NCI-H1417 (cell line): ENCODE measurements around the gene TMEM209.
"Not testable (repeated sequence)": the region's sequence is repeated elsewhere in the genome, so short reads cannot be mapped to it uniquely, and the experiment has no call there.

Source experiments
- DNase-seq, 3 experiments: peaks; one replicate each; lab custom pipeline; 2025; lab: John Stamatoyannopoulos, UW

TMEM209 gene

DNA sequence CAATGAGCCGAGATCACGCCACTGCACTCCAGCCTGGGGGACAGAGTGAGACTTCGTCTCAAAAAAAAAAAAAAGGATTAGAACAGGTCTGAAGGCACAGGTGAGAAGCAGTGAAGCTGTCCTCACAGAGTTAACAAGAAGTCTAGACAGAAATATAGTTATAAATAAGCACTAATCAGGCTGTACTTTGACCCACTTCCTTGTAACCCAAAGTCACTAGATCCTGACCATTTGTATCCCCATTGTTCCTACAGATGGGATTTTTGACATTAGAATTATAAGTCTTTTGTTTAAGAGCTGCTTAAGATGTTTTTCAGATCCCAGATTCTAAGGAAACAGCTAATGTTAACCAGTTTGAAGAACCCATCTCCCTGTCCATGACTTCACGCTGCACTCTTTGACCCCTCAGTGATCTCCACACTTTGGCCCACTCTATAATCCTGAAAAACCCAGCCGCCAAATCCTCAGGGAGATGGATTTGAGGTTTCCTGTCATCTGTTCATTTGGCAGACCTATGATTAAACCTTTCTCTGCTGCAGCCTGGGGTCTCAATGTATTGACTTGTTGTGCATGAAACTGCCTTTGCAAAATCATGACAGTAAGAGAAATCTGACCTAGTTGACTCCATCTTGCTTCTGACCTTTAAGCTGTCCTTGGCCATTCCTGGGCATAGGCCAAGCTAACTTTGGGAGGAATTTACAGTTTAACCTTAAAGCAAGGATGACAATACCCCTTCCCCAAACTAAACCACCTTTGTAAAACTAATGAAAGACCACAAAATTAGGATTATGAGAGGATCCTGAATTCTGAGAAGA, 13.8 kb upstream of the TMEM209 start:
- DNase-seq, result no peak

DNA sequence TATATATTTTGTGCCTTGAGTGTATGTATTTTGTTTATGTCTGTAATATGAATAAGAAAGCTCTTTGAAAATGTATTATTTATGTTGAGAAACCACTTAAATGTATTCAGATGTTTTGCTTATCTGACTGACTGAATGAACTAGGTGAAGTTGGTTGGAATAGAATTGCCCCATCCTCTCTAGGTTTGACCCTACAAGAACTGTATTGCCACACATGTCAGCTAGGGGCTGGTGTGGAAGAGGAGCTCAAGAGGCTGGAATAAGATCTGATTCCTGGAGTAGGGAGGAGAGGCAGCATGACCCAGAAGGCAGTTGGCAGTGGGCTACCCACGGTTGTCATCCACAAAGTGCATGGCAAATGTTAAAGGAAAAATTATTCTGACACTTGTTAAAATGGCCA, 11.5 kb upstream of the TMEM209 start:
- no peak for DNase-seq

DNA sequence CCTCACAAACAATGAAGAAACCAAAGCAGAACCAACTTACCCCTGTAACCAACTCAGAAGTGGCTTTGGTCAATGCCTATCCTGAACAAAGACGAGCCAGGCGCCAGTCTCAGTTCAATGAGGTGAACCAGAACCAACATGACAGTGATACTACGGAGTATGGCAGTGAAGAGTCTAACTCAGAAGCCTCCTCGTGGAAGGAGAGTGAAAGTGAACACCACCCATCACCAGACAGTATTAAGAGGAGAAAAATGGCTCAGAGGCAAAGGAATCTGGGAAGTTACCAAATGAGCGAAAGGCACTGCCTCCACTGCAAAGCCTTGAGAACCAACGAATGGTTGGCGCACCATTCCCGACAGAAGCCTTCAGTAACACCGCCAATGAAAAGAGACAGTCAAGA, 10.8 kb upstream of the TMEM209 start:
- DNase-seq, result no peak

DNA sequence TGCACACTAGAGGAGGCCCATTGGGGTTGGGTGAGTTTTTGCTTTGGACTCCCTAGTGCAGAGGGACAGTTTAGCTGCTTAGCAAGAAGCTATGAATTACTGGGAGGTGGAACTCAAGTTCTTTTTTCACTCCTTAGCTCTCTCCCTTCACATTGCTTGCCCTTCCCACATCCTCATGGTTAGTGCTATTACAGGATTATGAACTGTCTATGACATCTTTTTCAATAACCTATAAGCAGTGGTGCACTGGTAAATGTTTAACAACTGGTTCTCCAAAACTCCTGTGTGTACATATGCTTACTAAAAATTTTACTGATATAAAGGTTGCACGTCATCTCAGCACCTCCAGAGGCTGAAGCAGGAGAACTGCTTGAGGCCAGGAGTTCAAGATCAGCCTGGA, 8.6 kb upstream of the TMEM209 start:
- DNase-seq, result no peak

DNA sequence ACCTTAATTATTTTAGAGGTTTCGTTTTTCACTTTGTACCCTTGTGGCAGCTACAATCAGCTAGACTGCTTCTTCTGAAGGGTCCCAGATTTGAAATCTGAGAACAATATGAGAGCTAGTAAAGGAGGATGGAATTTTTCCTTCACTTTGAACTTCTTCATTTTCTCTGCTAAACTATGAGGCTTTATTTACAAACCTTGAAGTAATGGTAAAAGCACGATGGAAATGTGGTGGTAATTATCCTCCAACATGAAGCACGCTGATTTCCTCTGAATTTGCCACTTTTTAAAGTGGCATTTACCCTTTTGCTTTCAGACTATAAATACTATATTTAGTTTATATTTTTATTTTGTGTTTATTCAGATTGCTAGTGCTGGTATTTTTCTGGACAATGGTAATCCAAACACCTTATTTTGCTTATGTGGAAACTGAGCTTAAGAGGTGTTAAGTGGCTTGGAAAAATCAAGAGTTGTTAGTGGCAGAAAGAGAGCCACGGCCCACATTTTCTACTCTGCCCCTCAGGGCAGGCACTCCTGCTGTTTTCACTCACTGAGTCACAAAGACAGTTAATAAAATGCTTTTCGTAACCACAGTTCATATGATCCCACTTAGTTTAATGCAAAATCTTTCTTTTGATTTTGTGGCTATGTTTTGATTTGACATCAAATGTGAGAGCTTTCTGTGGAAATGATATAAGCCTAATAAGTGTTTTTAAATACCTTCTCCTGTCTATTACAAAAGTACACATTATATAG, 5.2 kb upstream of the TMEM209 start:
- DNase-seq, result peak in 2 of 3 experiments; percentile 63 to 81

DNA sequence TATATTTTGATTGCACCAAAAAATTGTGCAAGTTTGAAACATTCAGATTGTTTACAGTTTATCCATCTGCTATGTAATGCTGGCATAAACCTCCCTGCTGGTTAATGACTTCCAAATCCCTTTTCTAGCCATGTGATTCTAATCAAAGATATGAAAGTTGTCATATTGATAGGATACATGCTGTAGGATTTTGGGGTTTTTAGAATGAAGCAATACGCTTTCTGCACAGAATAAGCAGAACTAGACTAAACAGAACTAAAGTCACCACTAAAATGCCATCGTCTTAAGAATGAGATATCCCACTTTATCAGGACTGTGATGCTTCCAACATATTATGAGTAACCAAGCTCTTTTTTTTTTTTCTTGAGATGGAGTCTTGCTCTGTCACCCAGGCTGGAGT, 3.3 kb upstream of the TMEM209 start:
- DNase-seq, result no peak

DNA sequence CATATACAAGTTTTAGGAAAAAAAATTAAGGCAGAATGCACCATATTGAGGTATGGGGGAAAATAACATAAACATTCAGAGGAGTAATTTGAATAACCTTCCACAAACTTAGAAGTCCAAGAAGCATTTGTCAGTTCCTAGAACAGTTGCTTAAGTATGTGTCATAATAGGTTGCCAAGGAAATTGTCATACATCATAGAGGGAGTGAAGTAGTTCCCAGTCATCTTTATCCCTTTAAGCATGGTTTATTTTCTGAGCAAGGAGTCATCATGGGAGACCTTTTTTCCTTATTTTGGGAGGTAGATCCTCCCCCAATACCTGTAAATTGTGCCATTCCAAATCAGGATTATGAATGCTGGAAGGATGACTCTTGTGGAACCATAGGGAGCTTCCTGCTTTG, 2.4 kb upstream of the TMEM209 start, which contains the start of gene SSMEM1:
Gene SSMEM1 (plus strand): TSS at position 219 of the 400 bp plus-strand sequence. CDS start 51 bp downstream, at position 270.
- DNase-seq, result no peak

DNA sequence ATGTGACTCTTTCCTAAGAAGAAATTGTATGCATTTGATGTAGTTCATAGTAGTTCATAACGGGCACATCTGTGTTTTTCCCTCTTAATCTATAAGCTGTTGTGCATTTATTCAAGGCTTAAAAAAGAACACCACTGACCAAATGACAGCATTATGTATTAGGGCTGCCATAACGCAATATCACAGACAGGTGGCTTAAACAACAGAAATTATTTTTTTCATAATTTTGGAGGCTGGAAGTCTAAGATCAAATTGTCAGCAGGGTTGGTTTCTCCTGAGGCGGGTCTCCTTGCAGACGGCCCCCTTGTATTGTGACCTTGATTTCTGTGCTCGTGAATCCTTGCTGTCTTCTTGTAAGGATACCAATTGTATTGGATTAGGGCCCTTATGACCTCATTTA, 1.8 kb upstream of the TMEM209 start:
- DNase-seq, result no peak

DNA sequence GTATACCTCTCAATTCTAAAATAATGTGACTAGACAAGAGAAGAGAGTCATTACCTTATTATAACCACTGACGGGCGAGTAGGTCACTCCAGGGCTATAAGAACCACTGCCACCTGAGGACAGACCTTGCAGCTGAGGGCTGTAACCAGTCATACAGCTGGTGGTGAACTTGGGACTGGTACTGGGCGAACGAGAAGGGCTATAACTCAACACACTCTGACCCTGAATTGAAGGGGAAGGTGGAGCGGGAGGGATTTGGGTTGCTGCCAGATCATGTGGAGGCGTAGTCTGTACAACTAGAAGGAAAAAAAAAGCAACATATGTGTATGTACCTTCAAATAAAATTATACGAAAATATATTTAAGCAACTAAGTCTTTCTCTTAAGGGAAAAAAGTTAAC, 3.4 kb downstream of the TMEM209 start:
- DNase-seq, result peak in 2 of 3 experiments; percentile 49 to 83

DNA sequence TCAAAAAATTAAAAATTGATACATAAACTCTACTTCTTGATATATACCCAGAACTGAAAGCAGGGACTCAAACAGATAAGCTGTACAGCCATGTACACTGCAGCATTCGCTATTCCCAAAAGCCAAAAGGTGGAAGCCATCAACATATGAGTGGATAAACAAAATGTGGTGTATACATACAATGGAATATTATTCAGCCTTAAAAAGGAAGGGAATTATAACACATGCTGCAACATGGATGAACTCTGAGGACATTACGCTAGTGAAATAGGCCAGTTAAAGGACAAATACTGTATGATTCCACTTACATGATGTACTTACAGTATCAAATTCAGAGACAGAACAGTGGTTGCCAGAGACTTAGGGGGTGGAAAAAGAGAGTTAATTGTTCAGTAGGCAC, 8.1 kb downstream of the TMEM209 start:
- DNase-seq, result no peak

DNA sequence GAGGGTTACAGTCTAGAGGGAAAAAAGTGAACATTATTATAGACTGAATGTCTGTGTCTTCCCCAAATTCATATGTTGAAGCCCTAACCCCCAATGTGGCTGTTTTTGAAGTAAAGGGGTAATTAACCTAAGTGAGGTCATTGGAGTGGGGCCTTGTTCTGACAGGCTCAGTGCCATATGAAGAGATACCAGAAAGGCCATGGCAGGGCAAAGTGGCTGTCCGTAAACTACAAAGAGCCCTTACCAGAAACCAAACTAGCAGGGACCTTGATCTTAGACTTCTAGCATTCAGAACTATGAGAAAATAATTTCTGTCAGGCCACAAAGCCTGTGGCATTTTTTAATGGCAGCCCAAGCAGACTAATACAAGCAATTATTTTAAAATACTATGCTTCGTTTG, 8.7 kb downstream of the TMEM209 start:
- no peak for DNase-seq

DNA sequence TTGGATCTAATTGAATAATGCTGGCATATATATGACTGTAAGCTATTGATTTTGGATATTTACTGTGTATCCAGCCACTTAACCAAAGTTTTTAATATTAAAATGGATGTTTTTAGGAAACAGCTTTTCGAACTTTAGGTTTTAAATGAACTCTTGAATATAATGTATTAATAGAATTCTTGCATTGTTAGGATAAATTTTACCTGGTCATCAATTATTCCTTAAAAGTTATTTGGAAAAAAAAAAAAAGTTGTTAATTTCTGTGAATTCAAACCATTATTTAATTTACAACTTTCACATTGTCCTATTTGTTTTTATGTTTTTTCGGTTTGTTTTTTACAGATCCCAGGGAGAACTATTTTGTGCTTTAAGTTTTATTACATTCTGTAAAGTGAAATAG, 9.8 kb downstream of the TMEM209 start:
- no peak for DNase-seq

DNA sequence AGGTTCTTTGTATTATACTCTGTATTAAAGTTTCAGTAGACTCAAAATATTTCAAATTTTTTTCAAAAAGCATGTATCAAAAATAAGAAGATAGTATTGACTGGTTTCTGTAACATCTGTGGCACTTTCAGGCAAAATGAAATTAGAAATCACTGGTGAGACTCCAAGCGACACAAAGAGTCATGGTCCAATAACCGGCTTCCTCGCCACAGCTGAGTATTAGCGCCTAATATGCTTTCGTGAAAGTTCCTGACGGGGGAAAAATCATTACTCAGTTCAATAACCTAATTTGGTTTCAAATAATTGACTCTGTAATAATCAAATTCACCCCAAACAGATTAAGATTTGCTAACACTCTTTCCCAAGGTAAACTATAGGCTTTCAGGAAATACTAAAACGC, 13.4 kb downstream of the TMEM209 start:
- no peak for DNase-seq

DNA sequence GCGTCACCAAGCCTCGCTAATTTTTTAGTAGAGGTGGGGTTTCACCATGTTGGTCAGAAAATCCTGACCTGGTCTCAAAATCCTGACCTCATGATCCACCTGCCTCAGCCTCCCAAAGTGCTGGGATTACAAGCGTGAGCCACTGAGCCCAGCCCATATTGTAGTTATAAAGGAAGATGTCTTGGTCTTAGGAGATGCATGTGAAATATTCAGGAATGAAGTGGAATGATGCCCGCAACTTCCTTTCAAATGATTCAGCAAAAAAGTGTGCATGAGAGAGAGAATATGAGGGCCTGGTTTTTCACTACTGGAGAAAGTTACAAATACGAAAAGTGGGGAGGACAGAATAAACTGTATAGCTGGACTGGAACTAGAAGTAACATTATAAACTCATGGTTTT, 15.9 kb downstream of the TMEM209 start:
- no peak for DNase-seq

DNA sequence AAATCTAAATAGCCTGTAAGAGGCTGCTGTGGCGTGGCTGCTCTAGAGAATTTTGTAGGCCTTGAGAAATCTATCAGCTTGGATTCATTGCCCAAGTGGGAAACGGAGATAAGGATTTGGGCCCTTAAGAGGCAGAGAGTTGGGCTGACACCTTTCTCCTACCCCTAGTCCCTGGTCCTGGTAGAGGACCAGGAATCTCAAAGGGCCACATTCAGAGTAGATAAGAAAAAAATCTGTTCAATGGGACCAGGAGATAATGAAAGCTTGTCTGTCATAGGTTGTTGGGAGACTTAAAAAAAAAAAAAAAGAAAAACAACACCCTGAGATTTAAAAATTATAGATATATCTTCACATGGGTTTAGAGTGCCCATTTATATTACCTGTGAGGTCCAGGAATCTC, 17.8 kb downstream of the TMEM209 start:
- DNase-seq, result no peak

DNA sequence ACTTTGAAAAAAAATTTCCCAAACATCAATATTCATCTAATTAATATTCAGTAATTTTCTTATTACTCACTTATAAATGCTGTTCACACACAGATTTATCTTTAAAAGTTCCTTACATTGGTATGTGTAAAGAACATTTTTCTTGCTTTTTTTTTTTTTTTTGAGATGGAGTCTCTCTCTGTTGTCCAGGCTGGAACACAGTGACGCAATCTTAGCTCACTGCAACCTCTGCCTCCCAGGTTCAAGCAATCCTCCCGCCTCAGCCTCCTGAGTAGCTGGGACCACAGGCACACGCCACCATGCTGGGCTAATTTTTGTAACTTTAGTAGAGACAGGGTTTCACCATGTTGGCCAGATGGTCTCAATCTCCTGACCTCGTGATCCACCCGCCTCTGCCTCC, 20.9 kb downstream of the TMEM209 start:
- DNase-seq, result not testable (repeated sequence)

DNA sequence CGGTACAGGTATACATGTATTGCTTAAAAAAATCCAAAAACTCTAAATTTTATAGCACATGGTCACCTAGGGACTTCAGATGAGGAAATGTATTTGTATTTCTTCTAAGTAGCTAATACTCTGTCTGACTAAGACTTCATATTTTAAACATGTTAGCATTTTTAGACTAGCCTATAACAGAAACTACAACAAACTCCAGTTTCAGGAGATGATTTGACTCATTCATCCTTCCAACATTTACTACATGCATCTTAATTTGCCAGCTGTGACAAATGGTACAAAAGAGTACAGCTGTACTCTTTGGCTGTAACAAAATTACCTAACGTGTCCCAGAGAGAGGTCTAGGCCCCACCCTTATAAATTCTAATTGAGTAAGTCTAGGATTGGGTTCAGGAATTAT, 22.2 kb downstream of the TMEM209 start:
- DNase-seq, result no peak

DNA sequence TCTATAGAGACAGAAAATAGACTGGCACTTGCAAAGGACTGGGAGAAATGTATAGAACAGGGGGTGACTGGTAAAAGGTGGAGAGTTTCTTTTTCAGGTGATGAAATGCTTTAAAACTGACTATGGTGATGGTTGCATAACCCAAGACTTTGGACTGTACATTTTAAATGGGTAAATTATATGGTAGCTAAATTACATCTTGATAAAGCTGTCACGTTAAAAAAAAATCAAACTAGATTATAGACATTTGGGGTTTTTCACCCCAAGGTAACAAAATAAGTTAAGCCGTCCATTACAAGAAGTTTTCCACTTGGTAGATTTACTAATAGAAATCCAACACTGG, 24.0 kb downstream of the TMEM209 start:
- no peak for DNase-seq

DNA sequence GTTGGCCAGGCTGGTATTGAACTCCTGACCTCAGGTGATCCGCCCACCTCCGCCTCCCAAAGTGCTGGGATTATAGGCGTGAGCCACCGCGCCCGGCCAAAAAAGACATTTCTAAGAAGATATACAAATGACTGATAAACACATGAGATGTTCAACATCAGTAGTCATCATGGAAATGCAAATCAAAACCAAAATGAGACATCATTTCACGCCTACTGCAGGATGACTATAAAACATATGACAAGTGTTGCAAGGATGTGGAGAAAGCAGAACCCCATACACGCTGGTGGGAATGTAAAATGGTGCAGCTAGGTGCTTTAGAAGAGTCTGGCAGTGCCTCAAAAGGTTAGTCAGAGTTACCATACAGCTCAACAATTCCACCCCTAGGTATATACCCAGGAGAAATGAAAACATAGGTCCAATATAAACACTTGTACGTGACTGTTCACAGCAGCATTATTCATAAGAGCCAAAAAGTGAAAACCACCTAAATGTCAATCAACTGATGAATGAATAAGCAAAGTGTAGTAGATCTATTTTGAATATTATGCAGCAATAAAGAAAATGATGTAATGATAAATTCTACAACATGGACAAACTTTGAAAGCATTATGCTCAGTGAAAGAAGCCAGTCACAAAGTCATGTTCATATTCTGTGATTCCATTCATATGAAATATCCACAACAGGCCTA, 24.5 kb downstream of the TMEM209 start:
- no peak for DNase-seq

DNA sequence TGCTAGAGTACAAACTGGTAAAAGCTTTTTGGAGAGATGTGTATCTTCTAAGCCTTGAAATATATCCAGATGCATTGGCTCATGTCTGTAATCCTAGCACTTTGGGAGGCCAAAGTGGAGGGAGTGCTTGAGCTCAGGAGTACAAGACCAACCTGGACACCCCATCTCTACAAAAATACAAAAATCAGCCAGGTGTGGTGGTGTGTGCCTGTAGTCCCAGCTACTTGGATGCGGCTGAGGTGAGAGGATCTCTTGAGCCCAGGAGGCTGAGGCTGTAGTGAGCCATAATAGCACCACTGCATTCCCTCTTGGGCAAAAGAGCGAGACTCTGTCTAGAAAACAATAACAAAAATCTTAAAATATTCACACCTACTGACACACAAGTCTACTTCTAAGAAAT, 25.6 kb downstream of the TMEM209 start:
- DNase-seq, result no peak

DNA sequence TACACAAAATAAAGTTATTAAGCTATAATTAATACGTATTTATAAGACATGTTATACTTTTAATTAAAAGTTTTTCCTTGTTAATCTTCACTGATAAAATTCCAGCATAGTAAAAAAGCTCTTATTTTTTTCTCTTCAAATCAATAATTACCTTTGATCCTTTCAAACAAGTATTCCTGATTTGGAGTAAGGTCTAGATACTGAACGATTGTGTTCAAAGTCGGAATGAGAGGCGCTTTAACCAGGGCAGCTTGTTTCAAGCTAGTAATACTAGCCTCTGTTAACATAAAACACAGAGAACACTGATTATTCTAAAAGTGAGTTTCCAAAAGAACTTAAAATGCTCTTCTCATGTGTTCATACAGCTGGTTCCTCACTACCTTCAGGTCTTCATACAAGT, 27.0 kb downstream of the TMEM209 start:
- no peak for DNase-seq

DNA sequence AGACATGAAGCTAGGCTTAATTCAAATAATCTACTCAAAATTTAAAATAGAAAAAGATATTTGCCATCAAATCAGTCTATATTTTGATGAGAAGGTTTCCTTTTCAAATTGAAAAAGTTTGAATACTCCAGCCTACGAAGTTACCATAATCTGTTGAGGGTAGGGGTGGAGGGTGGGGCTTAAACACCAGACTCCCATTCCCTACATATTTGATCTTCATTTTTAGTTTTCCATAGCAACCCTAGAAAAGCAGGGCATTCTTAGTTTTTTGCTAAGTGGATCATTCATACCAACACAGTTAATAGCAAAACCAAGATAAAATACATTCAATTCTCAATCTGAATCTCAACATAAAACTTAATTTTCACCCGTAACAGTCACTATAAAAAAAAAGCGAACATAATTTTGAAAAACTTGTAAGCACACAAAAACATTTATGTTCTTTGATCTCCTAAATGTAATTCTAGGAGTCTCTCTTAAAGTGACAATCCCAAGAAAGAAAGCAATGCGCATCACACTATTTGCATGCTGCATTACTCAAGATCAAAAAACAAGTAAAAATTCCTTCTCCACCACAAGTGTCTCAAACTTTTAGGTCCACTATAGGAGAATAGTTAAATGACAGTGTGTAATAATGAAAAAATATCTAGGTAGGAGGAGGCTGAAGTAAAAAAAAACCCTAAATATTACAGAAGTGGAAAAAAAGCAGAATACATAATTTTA, 30.8 kb downstream of the TMEM209 start:
- DNase-seq, result no peak
